IPS-15b (cell line): ENCODE measurements around the gene MMADHC.

Experiments
- H3K27me3 ChIP-seq: one replicate; pipeline ENCODE4 v1.6.1; 2013; ENCODE audit warnings: low read length; ENCODE audit not compliant: control insufficient read depth, insufficient read depth
- H3K36me3 ChIP-seq: one replicate; pipeline ENCODE4 v1.6.1; 2013; ENCODE audit warnings: low read length; ENCODE audit not compliant: control insufficient read depth, insufficient read depth
- H3K4me1 ChIP-seq: one replicate; pipeline ENCODE4 v1.6.1; 2013; ENCODE audit warnings: mild to moderate bottlenecking, low read length; ENCODE audit not compliant: control insufficient read depth, insufficient read depth
- H3K4me3 ChIP-seq: one replicate; pipeline ENCODE4 v1.5.1; 2013; ENCODE audit warnings: low read depth, low read length
- H3K9ac ChIP-seq: one replicate; pipeline ENCODE4 v1.6.1; 2013; ENCODE audit warnings: low read depth, mild to moderate bottlenecking, low read length
- H3K9me3 ChIP-seq: one replicate; pipeline ENCODE4 v1.6.1; 2013; ENCODE audit warnings: mild to moderate bottlenecking, low read length; ENCODE audit not compliant: control insufficient read depth, insufficient read depth

MMADHC gene

DNA sequence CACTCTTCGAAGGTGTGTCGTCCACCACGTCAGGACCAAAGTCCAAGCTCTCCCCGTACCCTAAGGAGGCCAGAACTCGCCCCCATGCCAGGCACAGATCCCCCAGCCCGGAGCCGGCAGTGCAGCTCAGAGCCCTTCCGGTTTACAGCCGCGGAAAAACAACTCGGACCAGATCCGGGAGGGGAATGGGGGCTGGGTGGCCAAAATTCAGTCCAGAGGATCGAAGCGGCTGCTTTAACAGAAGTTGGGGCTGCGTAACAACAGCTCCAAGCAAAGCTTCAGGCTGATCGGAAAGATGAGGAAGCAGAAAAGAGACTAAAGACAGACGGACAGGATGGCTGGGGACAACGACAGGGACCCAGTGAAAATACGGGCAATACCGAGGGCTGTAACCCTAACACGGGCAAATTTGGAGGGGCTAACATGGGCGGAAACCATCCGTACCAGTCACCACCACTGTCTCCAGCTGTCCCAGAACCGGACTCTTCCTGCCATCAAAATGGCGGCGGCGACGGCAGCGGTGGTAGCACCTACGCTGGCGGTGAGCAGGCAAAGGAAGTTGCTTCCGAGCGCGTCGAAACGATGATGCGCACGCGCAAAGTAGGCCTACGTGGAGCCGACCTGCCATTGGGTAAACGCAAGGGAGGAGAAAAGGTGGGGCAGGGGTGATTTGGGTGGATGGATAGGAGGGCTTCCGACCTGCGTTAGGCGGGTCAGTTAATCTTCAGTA, at the start of gene MMADHC:
Gene MMADHC, minus strand, starts transcription at position 556 of the 730 bp plus-strand sequence. CDS start 678 bp downstream, outside the sequence.
- H3K36me3 ChIP-seq: no peaks in the 10 kb centered on the region
- no peaks in the 10 kb centered on the region for H3K9me3 ChIP-seq
- no peaks in the 10 kb centered on the region for H3K27me3 ChIP-seq
- peak within 1 kb of the TSS; percentile 100 for H3K4me3 ChIP-seq
- H3K4me1 ChIP-seq: no peaks in the 10 kb centered on the region
- peak within 1 kb of the TSS; percentile 99 for H3K9ac ChIP-seq

DNA sequence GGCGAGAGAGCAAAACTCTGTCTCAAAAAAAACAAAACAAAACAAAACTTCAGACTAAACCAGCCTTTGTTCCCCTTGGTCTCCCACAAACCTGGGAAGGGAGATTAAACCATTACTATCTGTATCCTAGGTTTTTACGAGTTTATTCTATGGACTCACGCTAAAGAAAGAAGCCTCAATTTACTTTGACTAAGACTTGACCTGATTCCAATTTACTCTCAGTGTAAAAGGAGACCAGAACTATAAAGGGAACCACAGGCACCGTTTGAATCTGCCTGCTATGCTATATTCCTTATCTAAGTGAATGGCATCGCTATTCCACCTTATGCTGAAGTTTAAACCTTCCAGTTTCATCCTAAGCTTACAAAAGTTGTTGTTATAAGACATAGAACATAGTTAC, 46.5 kb upstream of the MMADHC start:
- no peak overlapping the region for H3K4me3 ChIP-seq
- no peaks in the 10 kb centered on the region for H3K36me3 ChIP-seq
- no peak overlapping the region for H3K9ac ChIP-seq
- H3K4me1 ChIP-seq: no peaks in the 10 kb centered on the region
- H3K27me3 ChIP-seq: no peaks in the 10 kb centered on the region
- no peaks in the 10 kb centered on the region for H3K9me3 ChIP-seq

DNA sequence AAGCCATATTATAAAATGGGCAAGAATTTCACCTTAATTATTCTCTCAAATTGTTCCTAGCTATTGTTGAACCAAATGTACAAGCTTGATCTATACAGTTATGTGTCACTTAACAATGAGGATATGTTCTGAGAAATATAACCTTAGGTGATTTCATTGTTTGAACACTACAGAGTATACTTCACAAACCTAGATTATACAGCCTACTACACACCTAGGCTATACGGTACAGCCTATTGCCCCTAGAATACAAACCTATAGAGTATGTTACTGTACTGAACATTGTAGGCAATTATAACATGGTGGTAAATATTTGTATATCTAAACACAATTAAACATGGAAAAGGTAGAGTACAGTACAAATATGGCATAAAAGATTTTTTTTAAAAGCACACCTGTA, 42.9 kb upstream of the MMADHC start:
- no peaks in the 10 kb centered on the region for H3K9me3 ChIP-seq
- no peaks in the 10 kb centered on the region for H3K36me3 ChIP-seq
- H3K4me1 ChIP-seq: no peaks in the 10 kb centered on the region
- H3K4me3 ChIP-seq: no peak overlapping the region
- H3K27me3 ChIP-seq: no peaks in the 10 kb centered on the region
- no peak overlapping the region for H3K9ac ChIP-seq

DNA sequence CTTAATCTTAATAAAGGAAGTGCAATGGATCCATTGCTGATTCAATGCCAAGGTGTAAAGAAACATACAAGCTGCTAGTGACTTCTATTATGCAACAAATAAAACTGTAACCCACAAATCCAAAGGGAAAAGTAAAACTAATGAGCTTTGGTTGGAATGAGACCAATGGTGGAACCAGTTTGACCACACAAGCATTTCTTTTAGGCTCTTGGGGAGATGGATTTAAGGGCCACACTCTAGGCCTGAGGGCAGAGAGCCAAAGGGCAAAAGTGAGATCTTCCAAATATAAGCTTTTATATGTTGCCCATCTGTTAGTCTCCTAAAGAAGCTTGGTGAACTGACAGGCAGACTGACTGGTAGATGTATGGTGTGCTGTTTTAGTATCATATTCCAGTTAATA, 41.5 kb upstream of the MMADHC start:
- Histone ChIP-seq H3K36me3 (no peaks in the 10 kb centered on the region), H3K4me1 (no peaks in the 10 kb centered on the region), H3K4me3 (no peak overlapping the region), H3K9ac (no peak overlapping the region), H3K9me3 (no peaks in the 10 kb centered on the region), H3K27me3 (no peaks in the 10 kb centered on the region)

DNA sequence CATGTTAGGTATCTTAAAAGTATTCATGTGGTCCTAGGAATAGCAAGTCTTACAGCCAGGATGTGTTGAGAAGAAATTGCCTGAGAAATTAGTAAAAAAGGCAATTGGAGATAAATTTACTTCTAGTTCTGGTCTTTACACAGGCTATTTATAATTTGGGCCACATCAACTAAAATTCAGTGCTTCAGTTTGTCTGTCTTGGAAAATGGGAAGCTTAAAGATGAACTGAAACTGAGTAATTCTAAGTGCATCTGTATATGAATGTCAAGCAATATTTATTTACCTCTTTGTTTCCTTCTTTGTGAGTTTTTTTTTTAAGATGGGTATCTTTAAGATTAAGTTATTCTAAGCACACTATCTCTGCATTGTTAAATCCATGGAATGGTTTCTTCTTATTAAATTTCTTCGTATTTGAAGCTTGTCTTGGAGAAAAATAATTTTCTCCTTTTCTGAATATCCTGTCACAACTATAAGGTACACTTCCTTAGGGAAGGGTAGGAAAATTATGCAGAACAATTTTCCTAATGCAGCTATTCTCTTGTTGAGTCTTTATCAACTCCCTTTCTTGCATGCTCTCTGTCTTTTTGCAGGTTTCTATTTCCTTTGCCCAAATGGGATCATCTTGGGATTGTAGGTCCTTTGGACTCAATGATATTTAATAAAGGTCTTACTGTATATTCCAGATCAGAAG, 39.7 kb upstream of the MMADHC start:
- Histone ChIP-seq H3K4me3 (no peak overlapping the region), H3K4me1 (no peaks in the 10 kb centered on the region), H3K9me3 (no peaks in the 10 kb centered on the region), H3K9ac (no peak overlapping the region), H3K36me3 (no peaks in the 10 kb centered on the region), H3K27me3 (no peaks in the 10 kb centered on the region)

DNA sequence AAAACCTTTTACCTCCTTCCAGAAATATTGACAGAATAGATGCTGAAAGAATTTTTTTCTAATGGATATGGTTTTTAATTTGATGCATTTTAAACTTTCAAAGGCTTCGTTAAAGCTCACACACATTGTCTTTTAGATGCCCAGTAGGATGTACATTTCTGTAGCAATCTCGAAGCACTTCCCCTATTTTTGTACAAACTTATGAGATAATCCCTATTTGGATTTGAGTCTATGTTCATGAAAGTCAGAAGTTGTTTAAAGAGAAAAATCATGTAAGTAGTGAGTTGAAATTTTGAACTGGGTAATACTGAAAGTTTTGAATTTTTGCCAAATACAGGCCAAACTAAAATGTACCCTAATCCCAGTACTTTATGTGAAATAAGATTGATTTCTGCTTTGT, 38.1 kb upstream of the MMADHC start:
- Histone ChIP-seq H3K4me1 (no peaks in the 10 kb centered on the region), H3K36me3 (no peaks in the 10 kb centered on the region), H3K9ac (no peak overlapping the region), H3K4me3 (no peak overlapping the region), H3K27me3 (no peaks in the 10 kb centered on the region), H3K9me3 (no peaks in the 10 kb centered on the region)

DNA sequence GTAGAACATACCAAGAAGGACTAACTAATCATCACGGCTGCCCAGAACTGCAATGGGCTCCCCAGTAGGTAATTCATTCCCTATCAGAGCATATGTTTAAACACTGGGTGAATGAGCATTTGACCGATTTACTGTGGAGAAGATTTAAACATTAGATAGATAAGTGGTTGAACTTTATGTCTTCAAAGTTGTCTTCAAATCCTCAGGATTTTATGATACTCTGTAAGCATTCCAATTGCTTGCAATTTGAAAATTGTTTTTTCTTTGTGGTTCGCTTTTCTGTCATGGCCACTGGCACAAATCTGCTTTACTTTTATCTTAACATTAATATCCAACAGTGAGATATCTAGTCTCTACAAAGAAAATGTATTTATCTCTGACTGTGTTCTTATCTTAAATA, 37.7 kb upstream of the MMADHC start:
- Histone ChIP-seq H3K9ac (no peak overlapping the region), H3K9me3 (no peaks in the 10 kb centered on the region), H3K4me1 (no peaks in the 10 kb centered on the region), H3K27me3 (no peaks in the 10 kb centered on the region), H3K4me3 (no peak overlapping the region), H3K36me3 (no peaks in the 10 kb centered on the region)

DNA sequence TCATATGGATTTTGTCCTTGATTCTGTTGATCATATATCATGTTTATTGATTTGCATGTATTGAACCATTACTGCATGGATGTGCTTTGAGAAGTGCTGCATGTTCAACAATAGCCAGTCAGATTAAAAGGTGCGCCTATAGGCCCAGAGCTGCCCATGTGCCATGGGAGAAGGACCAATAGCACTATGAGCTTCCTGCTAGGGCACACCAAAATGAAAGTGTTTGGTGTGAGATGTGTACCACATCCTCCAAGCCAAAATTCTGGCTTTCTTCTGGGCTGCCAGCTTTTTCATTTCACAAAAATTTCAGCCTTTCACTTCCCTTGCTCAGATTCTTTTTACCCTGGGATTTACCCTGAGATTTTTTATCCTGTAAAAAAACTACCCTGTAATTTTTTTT, 34.8 kb upstream of the MMADHC start:
- Histone ChIP-seq H3K4me3 (no peak overlapping the region), H3K27me3 (no peaks in the 10 kb centered on the region), H3K9me3 (no peaks in the 10 kb centered on the region), H3K9ac (no peak overlapping the region), H3K36me3 (no peaks in the 10 kb centered on the region), H3K4me1 (no peaks in the 10 kb centered on the region)

DNA sequence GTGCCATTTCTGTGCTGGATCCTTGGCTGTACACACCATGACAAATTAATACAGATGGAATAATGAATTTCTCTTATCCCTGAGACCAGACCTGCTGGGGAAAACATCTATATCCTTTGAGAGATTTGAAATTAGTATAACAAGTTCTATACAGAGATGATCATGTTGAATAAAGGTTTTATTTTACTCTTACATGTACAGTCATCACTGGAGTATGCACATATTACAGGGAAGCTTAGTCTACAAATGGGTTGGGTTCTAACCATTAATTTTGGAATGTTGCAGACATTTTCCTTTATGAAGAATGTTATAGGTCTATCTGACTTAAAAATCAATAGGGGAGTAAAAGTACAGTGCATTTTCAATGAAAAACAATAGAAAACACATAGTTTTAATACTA, 29.9 kb upstream of the MMADHC start:
- Histone ChIP-seq H3K9ac (no peak overlapping the region), H3K9me3 (no peaks in the 10 kb centered on the region), H3K4me3 (no peak overlapping the region), H3K36me3 (no peaks in the 10 kb centered on the region), H3K4me1 (no peaks in the 10 kb centered on the region), H3K27me3 (no peaks in the 10 kb centered on the region)

DNA sequence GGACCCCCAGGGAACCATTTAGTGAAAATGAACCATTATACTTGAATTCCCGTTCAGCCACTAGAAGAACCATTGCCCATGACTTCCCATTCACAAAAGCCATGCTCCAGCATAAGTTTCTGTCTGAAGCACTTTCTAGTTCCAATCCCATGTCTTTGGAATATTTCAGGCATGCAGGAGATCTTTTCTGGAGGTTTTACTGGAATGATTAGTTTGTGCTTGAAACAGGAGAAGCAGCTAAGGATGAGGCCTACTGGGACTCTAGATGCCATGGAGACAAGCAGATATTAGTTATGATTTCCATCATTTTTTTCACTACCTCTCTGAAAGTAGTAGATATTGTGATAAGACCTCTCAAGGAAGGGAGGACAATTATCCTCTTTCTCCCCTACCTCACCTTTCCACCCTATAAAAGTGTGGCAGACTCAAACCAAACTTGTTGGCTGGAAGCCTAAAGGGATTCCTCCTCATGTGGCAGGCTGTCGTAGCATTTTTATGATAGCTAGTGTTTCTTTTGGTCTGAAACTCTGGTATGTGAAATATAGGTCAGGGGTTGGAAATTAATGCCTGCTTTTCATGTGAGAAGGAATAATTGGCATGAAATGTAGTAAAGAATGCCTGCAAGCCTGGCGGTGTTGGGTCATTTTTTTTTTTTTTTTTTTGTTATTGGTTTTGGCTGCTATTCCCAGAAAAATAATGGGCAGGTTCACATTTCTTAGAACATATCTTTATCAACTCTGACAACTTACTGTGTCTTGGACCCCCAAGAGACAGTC, 29.3 kb upstream of the MMADHC start:
- H3K36me3 ChIP-seq: no peaks in the 10 kb centered on the region
- no peaks in the 10 kb centered on the region for H3K9me3 ChIP-seq
- no peaks in the 10 kb centered on the region for H3K27me3 ChIP-seq
- no peak overlapping the region for H3K4me3 ChIP-seq
- H3K4me1 ChIP-seq: no peaks in the 10 kb centered on the region
- H3K9ac ChIP-seq: no peak overlapping the region

DNA sequence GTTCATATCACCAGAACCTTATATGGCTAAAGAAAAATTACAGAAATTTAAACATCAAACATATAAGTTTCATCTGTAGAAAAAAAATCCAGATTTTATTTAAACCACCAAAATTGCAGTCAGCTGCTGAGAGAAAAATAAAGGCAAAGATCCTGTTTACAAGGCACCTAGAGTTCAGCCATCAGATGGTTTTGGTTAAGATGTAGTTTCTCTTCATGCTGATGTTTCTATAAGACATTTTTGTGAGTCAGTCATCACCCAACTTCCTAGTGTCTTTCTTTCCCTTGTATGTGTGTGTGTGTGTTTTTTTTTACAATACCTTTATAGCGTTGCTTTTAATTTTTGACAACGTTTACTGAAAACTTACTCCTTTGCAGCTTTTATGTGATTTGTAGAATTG, 26.1 kb upstream of the MMADHC start:
- no peak overlapping the region for H3K9ac ChIP-seq
- H3K9me3 ChIP-seq: no peaks in the 10 kb centered on the region
- no peaks in the 10 kb centered on the region for H3K36me3 ChIP-seq
- H3K4me3 ChIP-seq: no peak overlapping the region
- no peaks in the 10 kb centered on the region for H3K4me1 ChIP-seq
- H3K27me3 ChIP-seq: no peaks in the 10 kb centered on the region

DNA sequence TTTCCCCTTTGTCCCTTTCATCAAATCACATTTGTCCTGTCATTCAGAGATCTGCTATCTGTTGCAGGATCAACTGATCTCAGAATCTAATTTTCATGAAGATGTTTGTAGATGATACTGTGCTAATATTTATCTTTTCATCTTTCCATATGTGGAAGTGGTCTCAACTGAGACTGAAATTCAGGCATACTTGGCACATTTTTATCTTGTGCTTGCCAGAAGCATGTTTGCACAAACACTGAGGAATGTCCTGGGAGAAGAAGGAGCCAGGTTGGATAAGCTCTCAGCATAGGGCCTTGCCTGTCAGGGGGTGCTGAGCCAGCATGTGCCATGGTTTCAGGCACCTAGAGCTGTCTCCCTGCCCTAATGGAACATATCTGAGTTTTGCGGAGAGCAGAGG, 24.5 kb upstream of the MMADHC start:
- H3K9me3 ChIP-seq: no peaks in the 10 kb centered on the region
- H3K4me3 ChIP-seq: no peak overlapping the region
- H3K27me3 ChIP-seq: no peaks in the 10 kb centered on the region
- H3K36me3 ChIP-seq: no peaks in the 10 kb centered on the region
- no peaks in the 10 kb centered on the region for H3K4me1 ChIP-seq
- no peak overlapping the region for H3K9ac ChIP-seq
